MCF 10A (cell line): ENCODE measurements around the gene DOCK8. TPM values are rescaled to one million over a fixed set of nuclear protein-coding genes. Genes with fewer than 3 reads are reported as not detected.

Experiments
- BruUV-seq: library from RNA; stranded (reverse); fragments of 400-500 nt; replicated peaks from 2 replicates; lab custom pipeline; 2021; lab: Mats Ljungman, UMichigan
- CTCF ChIA-PET: fragments of 300-600 bp; sonication (Branson Sonifier 250); formaldehyde crosslinking; extraction: SDS; loops from one replicate; lab custom pipeline; 2021; ENCODE audit warnings: antibody characterized with exemption, inconsistent platforms; lab: Yijun Ruan, JAX
- POLR2A ChIA-PET: fragments of 300-600, 350-650 bp; sonication (Branson Sonifier 250); formaldehyde crosslinking; extraction: SDS; loops from one replicate; lab custom pipeline; 2020; ENCODE audit warnings: antibody characterized with exemption, inconsistent platforms; lab: Yijun Ruan, JAX
- DNase-seq: peaks from one replicate; pipeline ENCODE4 v3.0.0-alpha.2; 2018; ENCODE audit not compliant: unreplicated experiment
- H3K27ac Mint-ChIP-seq: one replicate; pipeline ENCODE4 v1.8.0; 2022; ENCODE audit warnings: mild to moderate bottlenecking, low read depth, mixed read lengths; ENCODE audit not compliant: unreplicated experiment
- H3K27me3 Mint-ChIP-seq: one replicate; pipeline ENCODE4 v1.8.0; 2022; ENCODE audit warnings: mixed read lengths; ENCODE audit not compliant: insufficient read depth, unreplicated experiment
- H3K36me3 Mint-ChIP-seq: one replicate; pipeline ENCODE4 v1.8.0; 2022; ENCODE audit warnings: mild to moderate bottlenecking, moderate library complexity, mixed read lengths; ENCODE audit not compliant: insufficient read depth, unreplicated experiment
- H3K4me1 Mint-ChIP-seq: one replicate; pipeline ENCODE4 v1.8.0; 2022; ENCODE audit warnings: mixed read lengths; ENCODE audit not compliant: insufficient read depth, unreplicated experiment
- H3K4me3 Mint-ChIP-seq: one replicate; pipeline ENCODE4 v1.8.0; 2022; ENCODE audit warnings: mild to moderate bottlenecking, moderate library complexity, mixed read lengths; ENCODE audit not compliant: unreplicated experiment
- H3K9me3 Mint-ChIP-seq: one replicate; pipeline ENCODE4 v1.8.0; 2022; ENCODE audit warnings: mixed read lengths; ENCODE audit not compliant: unreplicated experiment
- intact Hi-C: fragments of 100-400 bp; cut with micrococcal nuclease; formaldehyde crosslinking; loops from 2 replicates; pipeline ENCODE4 v1.14.1; 2022
- total RNA-seq: library from RNA; stranded (reverse); gene quantifications from 2 replicates; pipeline ENCODE4 v1.2.3, GENCODE V29; 2022
- TF ChIP-seq, protein P1 (sequence below): fragments of 200-600 bp; IDR thresholded peaks from one replicate; pipeline ENCODE4 v1.8.0; 2022; ENCODE audit warnings: antibody characterized with exemption, mild to moderate bottlenecking; ENCODE audit not compliant: unreplicated experiment

Gene DOCK8
- total RNA-seq, 1 experiment from 2014 or later = 5.2 TPM

DNA sequence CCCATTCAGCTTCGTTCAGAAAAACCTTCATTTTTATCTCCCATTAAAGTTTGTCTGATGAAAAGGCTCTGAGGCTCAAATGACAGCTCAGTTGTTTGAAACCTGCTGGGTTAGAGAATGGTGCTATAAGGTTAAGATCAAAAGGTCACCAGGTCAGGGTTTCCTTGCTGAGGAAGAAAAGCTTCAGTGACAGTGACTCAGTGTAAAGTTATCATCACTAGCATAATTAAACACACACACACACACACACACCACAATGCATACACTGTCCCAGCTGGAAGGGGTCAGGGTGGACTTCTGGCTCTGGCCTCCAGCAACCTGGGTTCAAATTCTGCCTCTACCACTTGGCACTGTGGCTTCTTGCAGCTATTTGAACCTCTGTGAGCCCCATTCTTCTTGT lies 281.1 kb downstream of the DOCK8 start:
- POLR2A ChIA-PET = interaction anchor here (1.3 kb wide), 1 partner anchor 9 kb away, joined by 4 read pairs; the partner anchor contains the start of gene KANK1
- TF ChIP-seq, protein P1, sequence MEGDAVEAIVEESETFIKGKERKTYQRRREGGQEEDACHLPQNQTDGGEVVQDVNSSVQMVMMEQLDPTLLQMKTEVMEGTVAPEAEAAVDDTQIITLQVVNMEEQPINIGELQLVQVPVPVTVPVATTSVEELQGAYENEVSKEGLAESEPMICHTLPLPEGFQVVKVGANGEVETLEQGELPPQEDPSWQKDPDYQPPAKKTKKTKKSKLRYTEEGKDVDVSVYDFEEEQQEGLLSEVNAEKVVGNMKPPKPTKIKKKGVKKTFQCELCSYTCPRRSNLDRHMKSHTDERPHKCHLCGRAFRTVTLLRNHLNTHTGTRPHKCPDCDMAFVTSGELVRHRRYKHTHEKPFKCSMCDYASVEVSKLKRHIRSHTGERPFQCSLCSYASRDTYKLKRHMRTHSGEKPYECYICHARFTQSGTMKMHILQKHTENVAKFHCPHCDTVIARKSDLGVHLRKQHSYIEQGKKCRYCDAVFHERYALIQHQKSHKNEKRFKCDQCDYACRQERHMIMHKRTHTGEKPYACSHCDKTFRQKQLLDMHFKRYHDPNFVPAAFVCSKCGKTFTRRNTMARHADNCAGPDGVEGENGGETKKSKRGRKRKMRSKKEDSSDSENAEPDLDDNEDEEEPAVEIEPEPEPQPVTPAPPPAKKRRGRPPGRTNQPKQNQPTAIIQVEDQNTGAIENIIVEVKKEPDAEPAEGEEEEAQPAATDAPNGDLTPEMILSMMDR = no peak
- CTCF ChIA-PET = interaction anchor here (0.5 to 1.1 kb wide), 4 partner anchors 9 to 242 kb away, joined by 3 to 4 read pairs (median 3); no protein-coding TSS in a partner anchor
- no peak overlapping the region for H3K4me3 Mint-ChIP-seq
- no TSS peak for BruUV-seq
- intact Hi-C loops = no loop called here
- no peaks in the 10 kb centered on the region for H3K36me3 Mint-ChIP-seq
- no peaks in the 10 kb centered on the region for H3K4me1 Mint-ChIP-seq
- no peak for DNase-seq
- H3K27me3 Mint-ChIP-seq = no peaks in the 10 kb centered on the region
- H3K9me3 Mint-ChIP-seq = no peaks in the 10 kb centered on the region
- no peak overlapping the region for H3K27ac Mint-ChIP-seq

- ChIA-PET POLR2A (interaction anchor here (0.6 to 4.7 kb wide), 20 partner anchors 13 to 191 kb away, joined by 3 to 70 read pairs (median 4); no protein-coding TSS in a partner anchor), CTCF (interaction anchor here (0.6 to 1.6 kb wide), 14 partner anchors 9 to 429 kb away, joined by 3 to 5 read pairs (median 4); no protein-coding TSS in a partner anchor)
- peak overlapping the region; percentile 82 for H3K4me3 Mint-ChIP-seq
- peaks cover 2% of the 10 kb centered on the region for H3K36me3 Mint-ChIP-seq
- intact Hi-C loops = no loop called here
- H3K27me3 Mint-ChIP-seq = no peaks in the 10 kb centered on the region
- DNase-seq = no peak
- H3K9me3 Mint-ChIP-seq = no peaks in the 10 kb centered on the region
- peak overlapping the region; percentile 37 for H3K27ac Mint-ChIP-seq
- BruUV-seq = TSS peak; percentile 44
- H3K4me1 Mint-ChIP-seq = peaks cover 11% of the 10 kb centered on the region
- TF ChIP-seq, protein P1 = no peak
Observed at GRCh38 chr9:503326-503725, 288.7 kb downstream of the DOCK8 start.

DNA sequence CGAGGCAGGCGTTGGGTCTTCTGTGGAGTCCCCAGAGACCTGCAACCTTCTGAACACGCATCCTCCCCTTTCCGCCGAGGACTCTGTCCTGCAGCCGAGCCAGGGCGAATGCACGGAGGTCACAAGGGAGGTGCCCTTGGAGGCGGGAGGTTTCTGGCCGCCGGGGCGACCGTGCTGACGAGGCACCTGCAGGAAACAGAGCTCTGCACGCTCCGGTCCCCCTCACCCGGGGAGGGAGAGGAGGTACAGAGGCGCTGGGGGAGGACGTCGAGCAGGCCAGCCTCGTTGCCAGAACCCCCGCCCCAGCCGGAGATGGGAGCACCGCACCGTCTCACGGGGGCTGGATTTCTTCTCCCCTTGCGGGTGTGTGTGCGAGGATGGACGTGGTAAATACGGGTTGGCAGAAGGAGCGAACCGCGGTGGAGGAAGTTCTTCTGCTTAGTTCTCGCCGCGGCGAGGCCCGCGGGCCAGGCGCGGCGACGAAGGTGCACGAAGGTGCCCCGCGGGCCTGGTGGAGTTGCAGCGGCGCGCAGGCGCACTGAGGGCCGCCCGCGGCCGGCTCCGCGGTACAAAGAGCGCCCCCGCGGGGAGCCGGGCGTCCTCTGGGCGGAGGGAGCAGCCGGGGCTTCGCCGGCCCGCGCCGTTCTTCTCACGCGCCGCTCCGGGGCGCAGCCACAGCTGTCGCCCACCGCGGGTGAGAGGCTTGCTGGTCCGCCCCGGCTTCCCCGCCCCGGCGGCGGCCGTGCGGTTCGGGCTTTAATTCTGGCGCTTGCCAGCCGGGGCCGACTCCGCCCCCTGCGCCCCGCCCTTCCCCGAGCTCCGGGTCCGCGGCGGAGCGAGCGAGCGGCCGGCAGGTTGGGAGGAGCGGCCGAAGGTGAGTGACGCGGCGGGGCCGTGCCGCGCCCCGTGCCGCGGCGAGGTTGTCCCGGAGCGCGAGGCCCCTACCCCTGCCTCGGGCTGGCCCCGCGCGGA lies 289.5 kb downstream of the DOCK8 start, which contains the start of gene KANK1:
KANK1 (plus strand) TSS at position 815 of the 972 bp plus-strand sequence.
- Mint-ChIP-seq H3K27ac (peak within 1 kb of the TSS; percentile 37), H3K4me1 (peaks cover 18% of the 10 kb centered on the region), H3K4me3 (peak within 1 kb of the TSS; percentile 82), H3K36me3 (peaks cover 10% of the 10 kb centered on the region), H3K27me3 (no peaks in the 10 kb centered on the region), H3K9me3 (no peaks in the 10 kb centered on the region)
- no TSS peak for BruUV-seq
- TF ChIP-seq, protein P1 = peak; percentile 21
- DNase-seq = peak; percentile 82
- intact Hi-C loops = loop anchor here (1.0 to 2.0 kb wide), 4 partner anchors 57 to 118 kb away; no protein-coding TSS in a partner anchor
- CTCF ChIA-PET = interaction anchor here (0.6 to 1.6 kb wide), 14 partner anchors 10 to 428 kb away, joined by 3 to 5 read pairs (median 4); no protein-coding TSS in a partner anchor
- POLR2A ChIA-PET = interaction anchor here (0.6 to 4.7 kb wide), 39 partner anchors 8 to 307 kb away, joined by 3 to 70 read pairs (median 4); no protein-coding TSS in a partner anchor
